KMS-11 (cell line): ENCODE results near the gene TMEM131.

Experiments used
- H2AFZ ChIP-seq: fragments of 200-600 bp; sonication (generic); 2 replicates; pipeline ENCODE4 v1.6.1; 2016; ENCODE audit warnings: antibody characterized with exemption, mixed run types, low read depth
- H3K27ac ChIP-seq: fragments of 200-600 bp; sonication (generic); 2 replicates; pipeline ENCODE4 v1.6.1; 2016; ENCODE audit warnings: mild to moderate bottlenecking, mixed run types
- H3K27me3 ChIP-seq: fragments of 200-600 bp; sonication (generic); 2 replicates; pipeline ENCODE4 v1.6.1; 2017; ENCODE audit warnings: mild to moderate bottlenecking, low read depth, mixed run types, moderate library complexity; ENCODE audit not compliant: insufficient read depth
- H3K36me3 ChIP-seq: fragments of 200-600 bp; sonication (generic); 2 replicates; pipeline ENCODE4 v1.6.1; 2017; ENCODE audit warnings: mild to moderate bottlenecking, mixed run types; ENCODE audit not compliant: insufficient read depth
- H3K4me1 ChIP-seq: fragments of 200-600 bp; sonication (generic); 2 replicates; pipeline ENCODE4 v1.6.1; 2016; ENCODE audit warnings: mild to moderate bottlenecking, low read depth, mixed run types; ENCODE audit not compliant: poor library complexity, severe bottlenecking
- H3K4me2 ChIP-seq: fragments of 200-600 bp; sonication (generic); 2 replicates; pipeline ENCODE4 v1.7.0; 2016; ENCODE audit warnings: mild to moderate bottlenecking, mixed run types
- H3K4me3 ChIP-seq: fragments of 200-600 bp; sonication (generic); IDR thresholded peaks from 2 replicates; pipeline ENCODE4 v1.6.1; 2017; ENCODE audit warnings: low read depth, low read length, mixed read lengths; ENCODE audit not compliant: insufficient read depth
- H3K79me2 ChIP-seq: fragments of 200-600 bp; sonication (generic); 2 replicates; pipeline ENCODE4 v1.6.1; 2016; ENCODE audit warnings: low read depth, mixed run types; ENCODE audit not compliant: insufficient read depth
- H3K9ac ChIP-seq: fragments of 200-600 bp; sonication (generic); 2 replicates; pipeline ENCODE4 v1.6.1; 2016; ENCODE audit warnings: mild to moderate bottlenecking, mixed run types
- H4K20me1 ChIP-seq: fragments of 200-600 bp; sonication (generic); 2 replicates; pipeline ENCODE4 v1.6.1; 2016; ENCODE audit warnings: mild to moderate bottlenecking, mixed run types; ENCODE audit not compliant: insufficient read depth
- TF ChIP-seq, protein P1 (sequence below): fragments of 200-600 bp; sonication (generic); conservative IDR thresholded peaks from 2 replicates; pipeline ENCODE4 v1.6.1; 2017; ENCODE audit warnings: low read depth, mild to moderate bottlenecking, antibody characterized with exemption, low read length, moderate library complexity, mixed read lengths

The TMEM131 gene

DNA sequence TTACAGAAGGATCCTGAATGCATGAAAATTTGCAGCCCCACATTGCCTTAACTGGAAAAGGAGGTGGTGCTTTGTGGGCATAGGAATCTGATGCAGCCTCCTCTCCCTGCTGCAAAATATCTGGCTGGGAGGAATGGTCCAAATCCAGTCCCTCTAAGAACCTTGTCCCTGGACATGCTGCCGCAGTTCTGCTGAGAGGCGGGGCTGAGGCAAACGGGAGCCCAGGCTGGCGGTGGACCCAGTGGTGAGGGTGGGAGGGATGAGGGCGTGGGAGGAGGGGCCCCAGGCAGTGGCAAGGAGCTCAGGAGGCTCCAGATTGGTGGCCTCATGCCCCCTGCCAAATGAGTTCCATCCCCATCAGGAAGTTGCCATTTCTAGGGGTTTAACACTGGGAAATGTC is 246.2 kb downstream of the TMEM131 start:
- H3K79me2 ChIP-seq: no peaks in the 10 kb centered on the region

DNA sequence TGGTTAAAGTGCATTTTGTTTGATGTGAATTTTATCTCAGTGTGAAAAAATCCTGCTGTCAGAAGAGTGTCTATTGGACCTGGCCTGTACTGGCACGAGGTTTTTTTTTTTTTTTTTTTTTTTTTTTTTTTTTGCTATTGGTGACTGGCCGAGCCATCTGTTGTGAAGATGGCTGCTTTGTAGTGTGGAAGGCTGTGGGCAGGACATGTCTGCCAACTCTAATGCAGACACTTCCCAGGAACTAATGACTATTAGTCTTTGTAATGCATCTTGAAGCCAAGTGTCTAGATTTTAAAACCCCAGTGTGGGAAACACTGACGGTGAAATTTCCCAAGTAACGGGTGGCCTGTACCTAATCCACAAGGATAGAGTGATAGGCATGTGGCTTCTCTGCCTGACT is 248.0 kb downstream of the TMEM131 start:
- no peaks in the 10 kb centered on the region for H3K27me3 ChIP-seq
- no peak overlapping the region for H2AFZ ChIP-seq
- H3K36me3 ChIP-seq: no peaks in the 10 kb centered on the region
- H3K9ac ChIP-seq: no peak overlapping the region
- no peak overlapping the region for H3K4me2 ChIP-seq
- no peak overlapping the region for H3K27ac ChIP-seq
- H3K4me3 ChIP-seq: no peak overlapping the region
- TF ChIP-seq, protein P1, sequence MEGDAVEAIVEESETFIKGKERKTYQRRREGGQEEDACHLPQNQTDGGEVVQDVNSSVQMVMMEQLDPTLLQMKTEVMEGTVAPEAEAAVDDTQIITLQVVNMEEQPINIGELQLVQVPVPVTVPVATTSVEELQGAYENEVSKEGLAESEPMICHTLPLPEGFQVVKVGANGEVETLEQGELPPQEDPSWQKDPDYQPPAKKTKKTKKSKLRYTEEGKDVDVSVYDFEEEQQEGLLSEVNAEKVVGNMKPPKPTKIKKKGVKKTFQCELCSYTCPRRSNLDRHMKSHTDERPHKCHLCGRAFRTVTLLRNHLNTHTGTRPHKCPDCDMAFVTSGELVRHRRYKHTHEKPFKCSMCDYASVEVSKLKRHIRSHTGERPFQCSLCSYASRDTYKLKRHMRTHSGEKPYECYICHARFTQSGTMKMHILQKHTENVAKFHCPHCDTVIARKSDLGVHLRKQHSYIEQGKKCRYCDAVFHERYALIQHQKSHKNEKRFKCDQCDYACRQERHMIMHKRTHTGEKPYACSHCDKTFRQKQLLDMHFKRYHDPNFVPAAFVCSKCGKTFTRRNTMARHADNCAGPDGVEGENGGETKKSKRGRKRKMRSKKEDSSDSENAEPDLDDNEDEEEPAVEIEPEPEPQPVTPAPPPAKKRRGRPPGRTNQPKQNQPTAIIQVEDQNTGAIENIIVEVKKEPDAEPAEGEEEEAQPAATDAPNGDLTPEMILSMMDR: no peak
- no peaks in the 10 kb centered on the region for H3K4me1 ChIP-seq
- no peaks in the 10 kb centered on the region for H4K20me1 ChIP-seq
- H3K79me2 ChIP-seq: no peaks in the 10 kb centered on the region

More for the DNA sequence above, 246.2 kb downstream of the TMEM131 start:
- Histone ChIP-seq H3K36me3 (no peaks in the 10 kb centered on the region), H3K4me2 (no peak overlapping the region), H2AFZ (no peak overlapping the region), H3K9ac (no peak overlapping the region), H3K27me3 (no peaks in the 10 kb centered on the region), H3K27ac (no peak overlapping the region), H4K20me1 (no peaks in the 10 kb centered on the region), H3K4me3 (no peak overlapping the region), H3K4me1 (no peaks in the 10 kb centered on the region)
- TF ChIP-seq, protein P1: no peak

DNA sequence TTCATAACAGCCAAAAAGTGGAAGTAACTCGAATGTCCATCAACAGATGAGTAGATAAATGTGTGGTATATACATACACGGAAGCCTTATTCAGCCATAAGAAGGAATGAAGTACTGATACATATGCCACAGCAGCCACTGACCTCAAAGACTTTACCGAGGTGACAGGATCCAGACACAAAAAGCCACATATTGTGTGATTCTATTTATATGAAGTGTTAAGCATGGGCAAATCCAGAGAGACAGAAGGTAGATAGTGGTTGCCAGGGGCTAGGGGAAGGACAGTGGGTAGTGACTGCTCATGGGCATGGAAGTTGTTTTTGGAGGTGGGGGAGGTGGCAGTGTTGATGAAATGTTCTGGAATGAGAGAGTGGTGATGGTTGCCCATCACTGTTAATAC is 248.5 kb downstream of the TMEM131 start:
- Histone ChIP-seq H3K27ac (no peak overlapping the region), H2AFZ (no peak overlapping the region), H3K27me3 (no peaks in the 10 kb centered on the region), H3K4me2 (no peak overlapping the region), H3K79me2 (no peaks in the 10 kb centered on the region), H4K20me1 (no peaks in the 10 kb centered on the region), H3K4me3 (no peak overlapping the region), H3K9ac (no peak overlapping the region), H3K36me3 (no peaks in the 10 kb centered on the region), H3K4me1 (no peaks in the 10 kb centered on the region)
- TF ChIP-seq, protein P1: no peak

DNA sequence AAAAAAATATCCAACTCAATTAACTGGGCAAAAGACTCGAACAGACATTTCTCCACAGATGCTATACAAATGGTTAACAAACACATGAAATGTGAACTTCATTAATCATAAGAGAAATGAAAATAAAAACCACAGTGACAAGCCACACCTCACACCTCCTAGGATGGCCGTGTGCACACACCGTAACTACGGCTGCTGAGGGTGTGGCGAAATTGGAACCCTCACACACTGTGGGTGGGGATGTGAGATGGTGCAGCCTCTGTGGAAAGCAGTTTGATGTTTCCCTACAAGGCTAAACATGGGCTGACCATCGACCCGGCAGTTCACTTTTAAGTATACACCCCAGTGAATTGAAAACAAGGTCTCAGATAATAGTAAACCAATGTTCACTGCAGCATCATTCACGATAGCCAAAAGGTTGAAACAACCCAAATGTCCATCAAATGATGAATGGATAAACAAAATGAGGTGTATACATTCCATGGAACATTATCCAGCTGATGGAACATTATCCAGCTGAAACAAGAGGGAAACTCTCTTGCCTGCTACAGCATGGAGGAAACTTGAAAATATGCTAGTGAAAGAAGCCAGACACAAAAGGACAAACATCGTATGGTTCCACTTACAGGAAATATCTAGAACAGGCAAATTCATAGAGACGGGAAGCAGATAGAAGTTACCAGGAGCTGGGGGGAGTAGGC is 250.1 kb downstream of the TMEM131 start:
- Histone ChIP-seq H3K4me1 (no peaks in the 10 kb centered on the region), H3K4me2 (no peak overlapping the region), H3K36me3 (no peaks in the 10 kb centered on the region), H3K27ac (no peak overlapping the region), H4K20me1 (no peaks in the 10 kb centered on the region), H3K4me3 (no peak overlapping the region), H3K79me2 (no peaks in the 10 kb centered on the region), H3K9ac (no peak overlapping the region), H3K27me3 (no peaks in the 10 kb centered on the region), H2AFZ (no peak overlapping the region)
- TF ChIP-seq, protein P1: no peak
